CD14-positive monocyte (primary cell): Measurements from ENCODE around the gene UBE2D3. TPM values are rescaled to one million over a fixed set of nuclear protein-coding genes. Genes with fewer than 3 reads are reported as not detected.

Source experiments
- DNase-seq, 3 donors: peaks; one replicate each; pipeline ENCODE4 v3.0.0-alpha.2; 2011 to 2022
- H2AFZ ChIP-seq: 2 replicates; pipeline ENCODE4 v1.6.0; 2012; ENCODE audit warnings: mild to moderate bottlenecking, low read depth, low read length, inconsistent platforms; ENCODE audit not compliant: insufficient read depth, poor library complexity, severe bottlenecking
- H3K27ac ChIP-seq, 2 donors: 1 replicate in 1 of 2; 2 replicates in 1 of 2; pipeline ENCODE4 v1.5.1; 2012 to 2013; ENCODE audit warnings: low read length in 2 of 2, control low read depth in 1 of 2, inconsistent platforms in 1 of 2, low read depth in 1 of 2, mild to moderate bottlenecking in 1 of 2
- H3K27me3 ChIP-seq, 2 donors: one replicate each; pipeline versions ENCODE4 v1.6.0 to v1.6.1; 2011 to 2013; ENCODE audit warnings: low read length in 2 of 2; ENCODE audit not compliant: control insufficient read depth in 2 of 2, insufficient read depth in 2 of 2
- H3K36me3 ChIP-seq, 2 donors: replicated peaks in 1 of 2; 1 replicate in 1 of 2; 2 replicates in 1 of 2; pipeline versions ENCODE4 v1.5.1 to v1.6.1; 2012 to 2013; ENCODE audit warnings: low read length in 2 of 2, control low read depth in 1 of 2, inconsistent platforms in 1 of 2, mild to moderate bottlenecking in 1 of 2; ENCODE audit not compliant: insufficient read depth in 2 of 2, control insufficient read depth in 1 of 2
- H3K4me1 ChIP-seq, 2 donors: 1 replicate in 1 of 2; 2 replicates in 1 of 2; pipeline versions ENCODE4 v1.5.1 to v1.6.1; 2012 to 2013; ENCODE audit warnings: low read length in 2 of 2, control low read depth in 1 of 2, inconsistent platforms in 1 of 2, mild to moderate bottlenecking in 1 of 2, moderate library complexity in 1 of 2; ENCODE audit not compliant: insufficient read depth in 2 of 2, control insufficient read depth in 1 of 2
- H3K4me2 ChIP-seq: replicated peaks from 2 replicates; pipeline ENCODE3; 2012; ENCODE audit warnings: low read length, moderate library complexity, mild to moderate bottlenecking; ENCODE audit not compliant: poor library complexity, severe bottlenecking; ENCODE audit errors: extremely low read depth
- H3K4me3 ChIP-seq, 3 experiments: fragments of 200-600 bp in 1 of 3; sonication (generic) in 1 of 3; replicated peaks in 1 of 3; 1 replicate in 2 of 3; 2 replicates in 1 of 3; pipeline ENCODE4 v1.5.1; 2011 to 2013; ENCODE audit warnings: low read length in 3 of 3, mild to moderate bottlenecking in 3 of 3, control low read depth in 2 of 3, low read depth in 2 of 3, inconsistent platforms in 1 of 3, moderate library complexity in 1 of 3
- H3K79me2 ChIP-seq: 2 replicates; pipeline ENCODE4 v1.6.0; 2012; ENCODE audit warnings: mild to moderate bottlenecking, control low read depth, inconsistent platforms, low read length, moderate library complexity; ENCODE audit not compliant: insufficient read depth
- H3K9ac ChIP-seq: 2 replicates; pipeline ENCODE4 v1.6.0; 2017; ENCODE audit warnings: low read length, mild to moderate bottlenecking; ENCODE audit not compliant: insufficient read depth, poor library complexity, severe bottlenecking
- H3K9me3 ChIP-seq, 2 donors: replicated peaks in 1 of 2; 1 replicate in 1 of 2; 2 replicates in 1 of 2; pipeline versions ENCODE4 v1.5.1 to v1.6.1; 2012 to 2013; ENCODE audit warnings: low read length in 2 of 2, control low read depth in 1 of 2; ENCODE audit not compliant: control insufficient read depth in 1 of 2, insufficient read depth in 1 of 2
- H4K20me1 ChIP-seq: 2 replicates; pipeline ENCODE4 v1.6.0; 2012; ENCODE audit warnings: mild to moderate bottlenecking, low read length, control low read depth, moderate library complexity; ENCODE audit not compliant: insufficient read depth
- H3K27ac Mint-ChIP-seq, 7 donors: one replicate each; pipeline ENCODE4 v1.8.0; 2020; ENCODE audit warnings: mild to moderate bottlenecking in 7 of 7, mixed read lengths in 7 of 7, moderate library complexity in 6 of 7, inconsistent platforms in 2 of 7
- H3K27me3 Mint-ChIP-seq, 3 donors: one replicate each; pipeline ENCODE4 v1.8.0; 2021 to 2022; ENCODE audit warnings: low read depth in 3 of 3, mild to moderate bottlenecking in 3 of 3, mixed read lengths in 3 of 3, moderate library complexity in 3 of 3, inconsistent platforms in 1 of 3
- H3K36me3 Mint-ChIP-seq, 2 donors: one replicate each; pipeline ENCODE4 v1.8.0; 2020; ENCODE audit warnings: mixed read lengths in 2 of 2, inconsistent platforms in 1 of 2, mild to moderate bottlenecking in 1 of 2
- H3K4me1 Mint-ChIP-seq: one replicate; pipeline ENCODE4 v1.8.0; 2020; ENCODE audit warnings: mild to moderate bottlenecking, mixed read lengths
- H3K4me3 Mint-ChIP-seq, 2 donors: one replicate each; pipeline ENCODE4 v1.8.0; 2020; ENCODE audit warnings: mild to moderate bottlenecking in 2 of 2, mixed read lengths in 2 of 2, moderate library complexity in 1 of 2
- H3K9me3 Mint-ChIP-seq, 7 donors: one replicate each; pipeline ENCODE4 v1.8.0; 2020 to 2022; ENCODE audit warnings: mixed read lengths in 7 of 7, mild to moderate bottlenecking in 6 of 7, moderate library complexity in 6 of 7, inconsistent platforms in 2 of 7
- CTCF ChIP-seq: fragments of 200-600 bp; IDR thresholded peaks from one replicate; pipeline ENCODE4 v1.8.0; 2022; ENCODE audit warnings: antibody characterized with exemption, mild to moderate bottlenecking
- WGBS: methylation state at CpG from one replicate; pipeline ENCODE4 v1.1.5; 2013; ENCODE audit warnings: missing lambda C conversion rate; ENCODE audit not compliant: insufficient coverage; 5-methylcytosine and 5-hydroxymethylcytosine counted together
- intact Hi-C, 2 donors: fragments of 100-400 bp; cut with micrococcal nuclease; formaldehyde crosslinking; loops; one replicate each; pipeline versions ENCODE4 v1.15.0 to v1.15.1; 2023
- polyA plus RNA-seq, 3 donors: library from polyadenylated mRNA; depleted of rRNA in 1 of 3; unstranded in 2 of 3; stranded (reverse) in 1 of 3; fragments of 300-500 nt in 2 of 3; fragments of >200 nt in 1 of 3; fragmentation: Illumina TruSeq in 2 of 3; gene quantifications; 1 replicate in 2 of 3; 2 replicates in 1 of 3; pipeline ENCODE4 v1.2.3, GENCODE V29; 2012 to 2021

UBE2D3 gene
- polyA plus RNA-seq, 3 donors = 340 to 499 (median 457) TPM

GRCh38 chr4:102760645-102761295 lies 66.6 kb downstream of the UBE2D3 start, which contains the start of gene MANBA:
Gene MANBA (minus strand): TSS chr4:102760968. CDS start chr4:102760894, 74 bp downstream.
- DNase-seq = peak; percentile 88 to 90 (median 88)
- Mint-ChIP-seq H3K27ac (peak within 1 kb of the TSS; percentile 97 to 99 (median 98)), H3K4me3 (peak within 1 kb of the TSS; percentile 88 to 92), H3K9me3 (peaks cover 0 to 2% (median 0%) of the 10 kb centered on the region in 7 donors), H3K27me3 (peaks cover 0 to 4% (median 3%) of the 10 kb centered on the region in 3 donors), H3K36me3 (peaks cover 11 to 24% of the 10 kb centered on the region in 2 donors), H3K4me1 (peaks cover 46% of the 10 kb centered on the region)
- Histone ChIP-seq H3K36me3 (no peaks in the 10 kb centered on the region), H3K9ac (peak within 1 kb of the TSS; percentile 100), H2AFZ (peak within 1 kb of the TSS; percentile 75), H3K27ac (peak within 1 kb of the TSS; percentile 99 to 100), H3K27me3 (no peaks in the 10 kb centered on the region), H3K4me1 (peaks cover 39 to 43% of the 10 kb centered on the region in 2 donors), H3K4me3 (peak within 1 kb of the TSS; percentile 79 to 99 (median 95)), H3K79me2 (peaks cover 44% of the 10 kb centered on the region), H3K4me2 (peak within 1 kb of the TSS; percentile 92), H3K9me3 (no peaks in the 10 kb centered on the region), H4K20me1 (peaks cover 22% of the 10 kb centered on the region)
- WGBS = under 1% methylated on average over 60 of the region's 60 CpGs
- intact Hi-C loops = loop anchor here in 1 of 2 donors (2.0 to 5.0 kb wide), 3 partner anchors 28 to 67 kb away; partner anchors contain the start of gene UBE2D3
- TF ChIP-seq CTCF = no peak

- WGBS = 1% methylated on average over 23 of the region's 25 CpGs
- intact Hi-C loops = loop anchor here (2.0 to 10.0 kb wide), 4 partner anchors 29 to 67 kb away; partner anchors contain the start of gene UBE2D3 (in 2 of the 2)
- H3K9me3 ChIP-seq = no peaks in the 10 kb centered on the region
These were observed 67.3 kb downstream of the UBE2D3 start for GRCh38 chr4:102759831-102760644.

More at GRCh38 chr4:102759831-102760644, 67.3 kb downstream of the UBE2D3 start:
- Histone ChIP-seq H3K9ac (peak overlapping the region; percentile 100), H3K79me2 (peaks cover 50% of the 10 kb centered on the region), H2AFZ (no peak overlapping the region), H3K27ac (peak overlapping the region; percentile 99 to 100), H4K20me1 (peaks cover 22% of the 10 kb centered on the region), H3K4me1 (peaks cover 39 to 43% of the 10 kb centered on the region in 2 donors), H3K4me3 (peak overlapping the region; percentile 79 to 99 (median 95)), H3K36me3 (no peaks in the 10 kb centered on the region), H3K27me3 (no peaks in the 10 kb centered on the region), H3K4me2 (peak overlapping the region; percentile 92)
- peak overlapping the region; percentile 88 to 92 for H3K4me3 Mint-ChIP-seq
- H3K9me3 Mint-ChIP-seq = peaks cover 0 to 2% (median 0%) of the 10 kb centered on the region in 7 donors
- peak; percentile 99 to 100 (median 99) for DNase-seq
- peaks cover 12 to 25% of the 10 kb centered on the region in 2 donors for H3K36me3 Mint-ChIP-seq
- H3K27ac Mint-ChIP-seq = peak overlapping the region; percentile 97 to 99 (median 98)
- H3K27me3 Mint-ChIP-seq = peaks cover 0 to 4% (median 2%) of the 10 kb centered on the region in 3 donors
- no peak for TF ChIP-seq CTCF
- peaks cover 48% of the 10 kb centered on the region for H3K4me1 Mint-ChIP-seq
